ENCODE measurements around the gene HOMER1.

Gene HOMER1

GRCh38 chr5:79513704-79514390 is at the start of gene HOMER1:
HOMER1 (minus strand) TSS chr5:79514134; CDS start chr5:79512774, 1,360 bp downstream.
- DNase-seq: no peak

GRCh38 chr5:79563247-79563590 is 49.3 kb upstream of the HOMER1 start:
- no peak for DNase-seq

- DNase-seq: no peak
Observed at GRCh38 chr5:79562351-79563246, 48.7 kb upstream of the HOMER1 start.

- no peak for DNase-seq
Observed at GRCh38 chr5:79561525-79561893, 47.6 kb upstream of the HOMER1 start.

GRCh38 chr5:79560771-79561524 is 47.0 kb upstream of the HOMER1 start:
- no peak for DNase-seq

- no peak for DNase-seq
Observed at GRCh38 chr5:79555418-79555817, 41.5 kb upstream of the HOMER1 start.

GRCh38 chr5:79552984-79553383 is 39.0 kb upstream of the HOMER1 start:
- DNase-seq: no peak

GRCh38 chr5:79547982-79548381 is 34.0 kb upstream of the HOMER1 start:
- no peak for DNase-seq

- DNase-seq: no peak
Observed at GRCh38 chr5:79547429-79547822, 33.5 kb upstream of the HOMER1 start.

- no peak for DNase-seq
Observed at GRCh38 chr5:79546782-79547428, 33.0 kb upstream of the HOMER1 start.

GRCh38 chr5:79544131-79544530 is 30.2 kb upstream of the HOMER1 start:
- no peak for DNase-seq

GRCh38 chr5:79540939-79541338 is 27.0 kb upstream of the HOMER1 start:
- no peak for DNase-seq

GRCh38 chr5:79536193-79536906 is 22.4 kb upstream of the HOMER1 start:
- DNase-seq: no peak

GRCh38 chr5:79535477-79536192 is 21.7 kb upstream of the HOMER1 start:
- DNase-seq: no peak

GRCh38 chr5:79529110-79529509 is 15.2 kb upstream of the HOMER1 start:
- DNase-seq: no peak

GRCh38 chr5:79527431-79527830 is 13.5 kb upstream of the HOMER1 start:
- no peak for DNase-seq

- DNase-seq: no peak
Observed at GRCh38 chr5:79526928-79527327, 13.0 kb upstream of the HOMER1 start.

GRCh38 chr5:79526493-79526892 is 12.6 kb upstream of the HOMER1 start:
- DNase-seq: no peak

- DNase-seq: no peak
Observed at GRCh38 chr5:79521156-79521555, 7.2 kb upstream of the HOMER1 start.

- no peak for DNase-seq
Observed at GRCh38 chr5:79518718-79519117, 4.8 kb upstream of the HOMER1 start.

GRCh38 chr5:79517601-79518000 is 3.7 kb upstream of the HOMER1 start:
- no peak for DNase-seq

GRCh38 chr5:79516986-79517385 is 3.1 kb upstream of the HOMER1 start:
- DNase-seq: no peak

All from NCI-H1436 treated with DMSO at 0.1 percent for 48 hours (cell line).